COR-L47 (cell line): Measurements from ENCODE around the gene GAP43.

Experiments
- DNase-seq: peaks from one replicate; lab custom pipeline; 2025; lab: John Stamatoyannopoulos, UW

The GAP43 gene

DNA sequence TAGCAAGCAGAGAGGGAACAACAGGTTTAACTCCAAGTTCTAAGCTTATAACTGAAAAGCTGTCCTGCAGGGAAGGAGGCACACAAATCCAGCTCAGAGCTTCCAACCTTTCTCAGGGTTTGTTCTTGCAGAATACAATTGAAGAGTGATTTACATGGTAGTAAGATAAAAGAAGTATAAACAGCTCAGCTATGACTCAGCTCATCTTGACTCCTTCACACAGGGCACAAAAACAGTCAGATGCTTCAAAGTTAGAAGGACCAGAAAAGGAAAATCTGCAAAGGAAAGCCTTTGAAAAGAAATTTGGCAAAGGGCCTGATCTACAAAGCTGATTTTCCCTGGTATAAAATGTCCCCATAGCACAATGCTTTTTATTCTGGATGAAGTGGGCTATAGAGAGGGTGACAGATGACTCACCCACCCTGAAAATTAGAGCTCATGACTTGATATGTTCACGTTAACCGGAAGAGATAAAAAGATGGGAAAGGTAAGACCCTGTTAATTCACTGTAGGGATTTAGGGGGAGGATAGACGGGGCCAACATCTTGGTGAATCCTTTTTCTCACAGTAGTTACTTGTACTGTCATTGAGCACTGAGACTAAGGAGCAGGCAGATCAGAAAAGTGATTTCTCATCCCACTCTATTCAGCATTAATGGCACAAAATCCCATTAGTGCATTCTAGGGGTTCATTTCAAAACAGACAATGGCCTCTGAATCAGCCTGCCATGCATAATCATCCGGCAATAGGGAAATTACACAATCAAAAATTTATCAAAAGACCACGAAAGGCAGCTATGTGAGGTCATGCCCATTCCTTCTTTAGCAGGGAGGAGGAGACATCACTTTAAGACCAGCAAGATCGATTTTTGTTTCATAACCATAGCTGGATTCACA is 143.5 kb downstream of the GAP43 start:
- DNase-seq: no peak

DNA sequence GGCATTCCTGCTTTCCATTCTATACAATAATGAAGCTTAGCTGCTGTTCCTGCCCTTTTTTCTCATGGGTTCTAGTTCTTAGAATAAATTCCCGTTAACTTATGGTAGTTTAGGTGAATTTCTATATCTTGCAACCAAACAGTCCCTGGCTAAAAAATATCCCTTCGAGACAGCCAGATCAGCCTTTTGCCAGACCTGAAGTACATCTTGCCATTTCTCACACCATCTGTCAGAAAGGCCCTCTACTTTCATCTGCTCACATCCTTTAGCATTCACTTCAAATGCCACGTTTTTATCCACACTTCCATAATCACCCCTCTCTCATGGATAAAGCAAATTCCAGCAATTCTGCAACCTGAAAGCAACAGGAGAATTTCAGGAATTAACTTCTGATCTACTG is 145.4 kb downstream of the GAP43 start:
- no peak for DNase-seq
